Activated T-cell treated with anti-CD3 and anti-CD28 coated beads for 48 hours (primary cell): Measurements from ENCODE around the gene BMP8A.

Experiments used
- DNase-seq: peaks from one replicate; pipeline ENCODE4 v3.0.0-alpha.2; 2020; ENCODE audit warnings: low read depth

BMP8A gene

DNA sequence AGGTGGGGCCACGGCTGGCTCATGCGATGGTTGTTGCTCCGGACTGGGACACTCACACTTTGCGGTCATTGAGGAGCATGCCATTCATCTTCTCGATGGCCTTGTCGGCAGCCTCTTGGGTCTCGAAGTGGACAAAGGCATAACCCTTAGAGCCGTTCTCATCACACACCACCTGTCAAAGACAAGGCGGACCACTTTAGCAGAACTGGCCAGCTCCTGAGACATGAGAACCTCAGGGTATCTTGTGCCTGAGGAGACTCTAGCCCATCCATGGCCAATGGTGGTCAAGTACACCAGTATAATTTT lies 79.7 kb downstream of the BMP8A start:
- DNase-seq, result no peak

DNA sequence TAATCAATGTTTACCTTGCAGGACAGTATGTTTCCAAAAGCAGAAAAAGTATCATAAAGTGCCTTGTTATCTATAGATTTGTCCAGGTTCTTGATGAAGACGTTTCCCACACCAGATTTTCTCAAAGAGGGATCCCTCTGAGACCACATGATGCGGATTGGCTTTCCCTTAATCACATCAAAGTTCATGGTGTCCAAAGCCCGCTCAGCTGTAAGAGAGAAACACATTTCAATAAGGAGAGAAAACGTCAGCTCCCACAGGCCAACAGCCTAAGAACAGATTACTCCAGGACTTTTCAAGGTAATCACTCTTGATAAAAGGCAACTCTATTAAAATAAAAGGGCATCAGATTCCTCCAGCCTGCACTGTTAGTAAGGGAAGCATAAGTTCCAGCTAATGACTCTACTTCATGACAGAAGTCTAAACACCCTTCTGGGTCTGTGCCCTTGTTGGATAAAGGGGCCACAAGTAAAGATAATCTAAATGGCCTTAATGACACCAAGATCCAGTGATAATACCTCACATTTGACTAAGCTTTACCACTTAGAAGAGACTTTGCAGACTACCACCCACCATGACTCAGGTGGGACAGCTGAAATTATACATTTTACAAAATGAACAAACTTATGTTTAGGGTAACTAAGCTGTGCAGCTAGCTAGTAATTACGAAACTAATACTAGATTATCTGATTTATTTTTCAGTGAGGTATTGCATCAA lies 81.1 kb downstream of the BMP8A start:
- DNase-seq, result no peak

DNA sequence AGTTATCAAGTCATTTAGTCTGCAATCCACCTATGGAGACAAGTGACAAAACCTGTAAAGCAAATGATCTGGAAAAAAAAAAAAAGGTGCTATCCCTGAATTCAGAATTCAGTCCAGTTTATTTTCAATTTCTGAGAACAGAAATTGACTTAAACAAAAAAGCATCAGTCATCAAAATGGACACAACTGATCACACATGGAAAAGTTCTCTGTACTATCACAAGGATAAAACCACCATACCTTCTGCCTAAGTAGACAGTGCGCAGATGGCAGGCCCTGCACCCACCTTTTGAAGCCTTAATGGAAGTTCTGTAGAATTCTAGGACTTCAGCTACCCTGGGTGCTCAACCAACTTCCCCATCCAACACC lies 81.6 kb downstream of the BMP8A start:
- DNase-seq, result no peak

DNA sequence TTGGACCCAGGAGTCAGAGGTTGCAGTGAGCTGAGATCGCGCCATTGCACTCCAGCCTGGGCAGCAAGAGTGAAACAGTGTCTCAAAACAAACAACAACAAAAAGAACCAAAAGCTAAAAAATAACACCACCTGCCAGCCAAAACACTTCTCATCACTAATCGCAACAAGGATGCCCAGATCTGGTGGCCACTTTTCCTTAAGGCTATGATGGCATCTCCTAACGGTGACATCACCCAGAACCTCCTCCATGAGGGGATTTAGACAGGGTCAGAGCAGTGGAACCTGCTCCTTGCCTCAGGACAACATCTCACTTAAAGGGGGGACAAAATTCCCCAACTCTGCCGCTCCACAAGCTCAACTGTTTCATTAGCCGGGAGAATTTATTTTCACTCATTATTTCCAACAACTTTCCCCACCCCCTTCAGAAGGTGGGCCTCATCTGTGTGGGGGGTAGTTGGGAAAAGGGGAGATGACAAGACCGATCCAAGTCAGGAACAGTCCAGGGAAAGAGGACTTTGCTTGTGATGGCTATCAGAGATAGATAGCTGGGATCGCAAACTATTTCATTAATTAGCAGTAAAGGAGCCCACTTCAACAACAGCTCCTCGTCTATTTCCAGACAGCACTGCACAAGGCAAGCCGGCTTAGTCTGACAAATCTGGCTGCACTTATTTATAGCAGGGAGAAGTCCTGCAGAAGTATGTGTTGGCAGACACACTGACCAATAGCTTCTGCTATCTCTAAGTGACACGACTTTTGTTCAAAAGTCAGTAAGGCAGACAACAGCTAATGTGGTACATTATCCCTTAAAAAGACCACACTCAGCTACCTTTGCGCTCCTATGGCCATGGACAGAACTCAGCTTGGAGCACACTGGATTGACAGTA lies 82.5 kb downstream of the BMP8A start:
- DNase-seq, result no peak

DNA sequence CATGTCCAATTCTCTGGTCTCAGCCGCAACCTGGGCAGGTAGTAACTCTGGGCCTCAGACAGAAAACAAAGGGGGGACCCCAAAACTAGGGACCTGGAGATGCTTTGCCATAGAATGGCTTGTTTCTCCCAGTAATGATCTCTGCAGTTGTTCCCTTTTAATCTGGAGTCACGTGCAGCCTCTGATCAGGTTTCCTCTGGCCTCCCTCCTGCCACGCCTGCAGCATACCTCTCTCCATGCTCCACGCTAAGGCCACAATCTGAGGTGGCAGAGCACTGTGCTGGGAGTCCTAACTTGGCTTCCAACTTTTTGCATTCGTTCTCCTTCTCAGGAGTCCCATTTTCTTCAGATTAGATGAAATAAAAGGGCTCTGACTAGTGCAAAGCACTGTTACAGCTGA lies 83.2 kb downstream of the BMP8A start:
- no peak for DNase-seq
